NCI-H2227 treated with DMSO at 0.1 percent for 48 hours (cell line): ENCODE data around the gene EXOC4.

Experiments
- DNase-seq: peaks from one replicate; lab custom pipeline; 2025; lab: John Stamatoyannopoulos, UW

The EXOC4 gene

GRCh38 chr7:133428876-133429275, 176.0 kb downstream of the EXOC4 start:
- no peak for DNase-seq

- DNase-seq, result no peak
Observed at GRCh38 chr7:133429371-133429770, 176.5 kb downstream of the EXOC4 start.

DNA sequence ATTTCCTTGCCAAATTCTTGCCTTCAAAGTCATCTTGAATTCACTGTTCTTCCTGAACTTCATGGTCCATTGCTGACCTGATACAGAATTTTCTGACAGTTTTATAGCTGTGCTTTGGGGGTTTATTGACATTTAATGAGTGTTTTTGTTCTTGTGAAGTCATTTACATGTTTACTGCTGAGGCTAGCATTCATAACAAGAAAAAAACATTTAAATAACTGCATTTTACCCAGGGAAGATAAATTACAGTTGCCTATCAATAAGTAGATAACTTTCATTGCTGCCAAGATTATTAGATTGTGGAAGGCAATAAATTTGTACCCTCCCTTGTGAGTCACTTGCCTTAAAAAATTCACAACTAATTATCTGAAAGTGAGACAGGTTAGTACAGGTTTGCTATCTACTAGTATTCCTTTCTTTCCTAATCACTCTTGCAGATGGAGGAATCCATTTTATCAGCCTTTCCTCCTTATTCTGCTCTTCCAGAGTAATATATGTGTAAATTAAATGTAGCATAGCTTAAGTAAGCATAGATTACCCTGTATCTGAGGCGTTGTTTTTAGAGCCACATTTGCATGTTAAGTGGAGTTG, 178.4 kb downstream of the EXOC4 start:
- no peak for DNase-seq

DNA sequence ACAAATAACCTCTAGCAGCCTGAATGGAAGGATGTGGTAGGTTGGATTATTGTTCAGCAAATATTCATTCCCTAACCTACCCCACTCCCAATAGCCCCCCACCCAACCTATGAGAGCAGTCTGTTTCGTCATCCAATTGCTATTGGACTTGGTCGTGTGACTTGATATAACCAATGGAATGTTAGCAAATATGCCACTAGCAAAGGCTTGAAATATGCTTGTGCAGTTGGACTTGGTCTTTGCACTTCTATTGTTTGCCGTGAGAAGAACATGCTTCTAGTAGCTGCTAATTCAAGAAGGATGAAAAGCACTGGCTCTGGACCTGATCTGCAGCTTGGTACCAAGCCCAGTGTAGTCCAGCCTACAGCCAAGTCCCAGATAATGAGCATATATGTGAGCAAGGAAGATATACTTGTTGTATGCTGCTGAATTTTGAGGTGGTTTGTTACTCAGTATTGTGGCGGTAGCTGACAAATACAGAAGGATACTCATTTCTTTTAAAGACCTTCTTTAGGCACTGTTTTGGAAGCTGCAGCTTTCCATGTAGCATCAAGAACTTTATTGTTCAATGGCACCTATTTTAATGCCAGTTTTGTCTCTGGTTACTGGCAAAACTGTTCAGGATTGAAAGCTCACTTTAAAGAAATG, 180.4 kb downstream of the EXOC4 start:
- DNase-seq, result no peak

GRCh38 chr7:133434246-133434865, 181.5 kb downstream of the EXOC4 start:
- peak; percentile 55 for DNase-seq

GRCh38 chr7:133436014-133436428, 183.1 kb downstream of the EXOC4 start:
- DNase-seq, result no peak

GRCh38 chr7:133437544-133437943, 184.7 kb downstream of the EXOC4 start:
- DNase-seq, result no peak

DNA sequence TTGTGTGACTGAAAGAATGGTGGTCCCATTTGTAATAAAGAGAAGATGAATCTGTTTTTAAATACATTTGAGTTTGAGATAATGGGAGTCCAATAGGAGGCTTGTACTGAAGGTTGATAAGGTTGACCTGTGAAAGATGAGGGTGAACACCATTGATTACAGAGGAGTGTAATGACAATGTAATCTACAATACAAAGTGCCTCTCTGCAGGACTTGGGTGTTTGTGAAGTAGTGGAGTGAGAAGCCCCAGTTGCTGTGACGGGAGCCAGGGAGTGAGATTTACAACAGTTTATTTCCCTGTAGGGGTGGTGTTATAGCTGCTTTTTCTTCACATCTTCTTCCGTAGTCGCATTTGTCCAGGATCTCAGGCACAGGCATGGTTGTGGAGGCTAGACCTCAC, 189.9 kb downstream of the EXOC4 start:
- no peak for DNase-seq

DNA sequence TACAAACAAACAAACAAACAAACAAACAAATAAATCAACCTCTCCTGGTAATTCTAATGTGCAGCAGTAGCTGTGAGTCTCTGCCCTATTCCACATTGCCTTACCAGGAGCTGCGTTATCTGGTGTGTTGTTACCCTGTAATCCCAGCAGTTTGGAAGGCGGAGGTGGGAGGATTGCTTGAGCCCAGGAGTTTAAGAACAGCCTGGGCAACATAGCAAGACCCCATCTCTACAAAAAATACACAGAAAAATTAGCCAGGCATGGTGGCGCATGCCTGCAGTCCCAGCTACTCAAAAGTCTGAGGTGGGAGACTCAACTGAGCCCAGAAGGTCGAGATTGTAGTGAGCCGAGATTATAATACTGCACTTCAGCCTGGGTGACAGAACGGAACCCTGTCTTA, 192.7 kb downstream of the EXOC4 start:
- DNase-seq, result no peak

DNA sequence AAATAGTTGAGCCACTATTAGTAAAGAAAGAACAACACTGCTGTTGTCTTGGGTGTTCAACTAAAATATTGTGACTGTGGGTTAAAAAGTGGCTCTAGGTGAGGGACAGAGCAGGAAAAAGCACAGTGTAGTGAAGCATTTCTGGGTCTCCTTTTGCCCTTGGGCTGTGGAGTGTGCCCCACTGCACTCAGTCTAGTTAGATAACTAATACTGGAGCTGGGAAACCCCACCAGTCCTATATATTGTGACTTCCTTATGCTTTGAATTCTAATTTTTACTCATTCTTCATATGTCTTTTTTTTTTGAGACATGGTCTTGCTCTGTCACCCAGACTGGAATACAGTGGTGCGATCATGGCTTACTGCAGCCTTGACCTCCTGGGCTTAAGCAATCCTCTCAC, 195.1 kb downstream of the EXOC4 start:
- no peak for DNase-seq

DNA sequence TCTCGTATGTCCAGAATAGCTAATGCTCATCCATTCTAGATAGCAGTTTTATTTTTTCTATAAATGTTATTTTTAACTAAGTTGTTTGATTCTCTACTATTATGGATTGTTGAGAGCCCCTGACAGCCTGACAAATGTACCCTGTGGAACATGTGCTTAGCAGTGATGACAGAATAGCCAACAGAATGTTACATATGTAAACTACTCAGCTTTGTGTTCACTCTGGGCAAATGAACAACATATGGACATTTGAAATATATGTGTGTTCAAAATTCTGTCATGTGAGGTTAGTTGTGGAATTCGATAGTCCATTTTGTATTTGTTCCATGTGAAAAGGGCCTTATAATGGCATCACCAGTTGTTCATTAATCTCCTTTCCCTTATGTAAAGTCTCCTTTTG, 199.7 kb downstream of the EXOC4 start:
- no peak for DNase-seq

- DNase-seq, result no peak
Observed at GRCh38 chr7:133458688-133459087, 205.8 kb downstream of the EXOC4 start.

DNA sequence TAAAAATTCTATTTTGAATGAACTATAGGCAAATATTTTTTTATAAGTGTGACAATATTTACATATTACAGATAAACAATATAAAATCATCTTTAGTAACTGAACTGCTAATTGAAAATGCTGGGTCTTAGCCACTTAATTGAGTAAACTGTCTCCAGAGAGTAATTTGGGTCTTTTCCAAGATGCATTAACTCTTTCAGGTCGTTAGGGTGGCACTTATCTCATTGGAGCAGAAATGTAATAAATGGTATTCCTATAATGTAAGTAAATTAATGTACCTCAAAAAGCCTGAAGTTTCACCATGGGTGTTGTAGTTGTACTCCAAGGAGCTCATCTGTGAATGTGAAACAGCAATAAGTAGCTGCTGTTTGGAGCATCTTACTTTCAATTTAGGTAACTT, 208.5 kb downstream of the EXOC4 start:
- no peak for DNase-seq

GRCh38 chr7:133475655-133476054, 222.8 kb downstream of the EXOC4 start:
- DNase-seq, result no peak

DNA sequence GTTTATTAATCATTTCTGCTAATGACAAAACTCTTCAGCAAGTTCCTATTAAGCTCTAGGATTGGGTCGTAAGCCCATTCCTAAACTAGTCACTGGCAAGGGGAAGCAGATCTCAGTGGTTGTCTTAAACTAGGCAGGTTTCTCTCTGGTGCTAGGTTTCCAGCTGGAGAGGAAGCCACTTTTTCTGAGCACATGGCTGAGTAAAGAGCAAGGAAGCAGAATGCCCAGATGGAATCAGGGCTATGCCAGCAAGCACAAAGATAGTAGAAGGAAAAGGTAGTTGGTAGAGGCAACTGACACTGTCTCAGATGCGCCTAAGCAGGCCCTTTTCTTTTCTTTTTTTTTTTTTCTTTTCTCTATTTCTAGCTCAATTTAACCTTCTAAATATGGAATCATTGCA, 224.9 kb downstream of the EXOC4 start:
- DNase-seq, result no peak

- DNase-seq, result peak; percentile 75
Observed at GRCh38 chr7:133478591-133479135, 225.8 kb downstream of the EXOC4 start.

DNA sequence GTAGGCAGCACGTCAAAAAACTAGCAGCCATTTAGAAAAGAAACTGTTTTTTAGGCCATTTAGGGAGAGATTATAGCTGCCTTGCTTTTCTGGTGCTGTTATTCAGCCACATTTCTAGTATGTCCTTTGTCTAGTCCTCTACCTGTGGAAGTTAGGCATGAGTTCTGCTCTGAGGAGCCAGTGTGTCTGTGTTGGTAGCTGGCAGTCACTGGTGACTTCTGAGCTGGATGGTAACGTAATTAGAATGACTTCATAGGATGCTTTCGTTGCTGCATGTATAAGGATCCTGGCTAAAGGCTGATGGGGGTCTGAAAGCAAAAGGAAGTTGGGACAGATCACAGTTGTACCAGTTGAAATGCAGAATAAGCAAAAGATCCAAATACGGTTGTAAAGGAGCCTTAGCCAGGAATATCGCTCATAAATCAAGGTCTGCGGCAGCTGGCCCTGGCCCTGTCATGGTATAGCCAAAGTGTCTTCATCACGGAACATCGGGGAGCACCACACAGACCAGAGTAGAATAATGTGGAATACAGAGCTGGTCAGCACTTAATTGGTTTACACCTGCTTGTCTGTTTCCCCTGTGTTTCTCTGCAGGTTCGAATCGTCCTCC, 226.7 kb downstream of the EXOC4 start:
- DNase-seq, result no peak

- no peak for DNase-seq
Observed at GRCh38 chr7:133480868-133481267, 228.0 kb downstream of the EXOC4 start.

GRCh38 chr7:133481676-133482075, 228.8 kb downstream of the EXOC4 start:
- DNase-seq, result no peak

GRCh38 chr7:133482599-133482998, 229.7 kb downstream of the EXOC4 start:
- no peak for DNase-seq

- no peak for DNase-seq
Observed at GRCh38 chr7:133484086-133484485, 231.2 kb downstream of the EXOC4 start.

DNA sequence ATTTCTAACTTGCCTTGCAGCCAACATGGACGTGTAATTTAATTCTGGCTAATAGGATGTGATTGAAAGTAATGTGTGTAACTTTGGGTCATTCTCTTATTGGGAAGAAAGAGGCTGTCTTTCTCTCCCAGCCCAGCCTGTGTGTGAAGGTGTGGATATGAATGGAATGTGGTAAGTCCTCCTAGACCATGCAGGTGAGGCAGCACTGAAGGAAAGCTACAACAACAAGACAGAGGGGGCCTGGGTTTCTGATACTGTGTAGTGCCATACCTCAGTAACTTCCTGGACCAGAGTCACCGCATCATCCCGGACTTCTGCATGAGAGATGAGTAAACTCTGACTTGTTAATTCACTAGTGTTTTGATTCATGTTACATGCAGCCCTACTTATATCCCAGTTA, 237.0 kb downstream of the EXOC4 start:
- no peak for DNase-seq

GRCh38 chr7:133491201-133491691, 238.4 kb downstream of the EXOC4 start:
- no peak for DNase-seq
